H1 (cell line): ENCODE results near the gene PEX5L. TPM values are rescaled to one million over a fixed set of nuclear protein-coding genes. Genes with fewer than 3 reads are reported as not detected.

ENCODE experiments used
- CTBP2 ChIP-seq: IDR thresholded peaks from 2 replicates; pipeline ENCODE4 v1.7.0; 2011; ENCODE audit warnings: borderline replicate concordance, mild to moderate bottlenecking, moderate library complexity, mixed read lengths, low read length; ENCODE audit not compliant: insufficient read depth, insufficient read length
- EZH2 ChIP-seq: fragments of 200-600 bp; sonication (generic); IDR thresholded peaks from 2 replicates; pipeline ENCODE4 v1.7.1; 2012; ENCODE audit warnings: low read depth, mild to moderate bottlenecking, moderate library complexity, low read length, inconsistent platforms; ENCODE audit not compliant: severe bottlenecking
- GABPA ChIP-seq: IDR thresholded peaks from 2 replicates; pipeline ENCODE4 v1.6.1; 2011; ENCODE audit warnings: mild to moderate bottlenecking, low read length, moderate library complexity, borderline replicate concordance; ENCODE audit not compliant: insufficient read depth
- KDM5A ChIP-seq: fragments of 200-600 bp; IDR thresholded peaks from 2 replicates; pipeline ENCODE4 v1.7.1; 2012; ENCODE audit warnings: mild to moderate bottlenecking, low read length, inconsistent platforms, mixed read lengths
- polyA plus RNA-seq, 7 experiments: library from polyadenylated mRNA; depleted of rRNA in 3 of 7; stranded (reverse) in 5 of 7; unstranded in 2 of 7; fragments of >200 nt in 5 of 7; fragments of 200-250 nt in 2 of 7; gene quantifications; 1 replicate in 5 of 7; 2 replicates in 1 of 7; 4 replicates in 1 of 7; pipeline versions ENCODE4 v1.2.1 to v1.2.3, GENCODE V29; 2011 to 2013; ENCODE audit warnings: missing spikeins in 2 of 7, mixed read lengths in 2 of 7
- total RNA-seq: library from RNA; stranded (reverse); fragmentation: NEBNext Ultra II Directional; extraction: Animal tissue kit (Norgen Biotek cat#: 25700); gene quantifications from 2 replicates; pipeline ENCODE4 v1.2.1, GENCODE V29; 2021
- TF ChIP-seq, protein P1 (sequence below): IDR thresholded peaks from 2 replicates; pipeline ENCODE4 v1.6.1; 2011; ENCODE audit warnings: low read length, improper control_type of control experiment

PEX5L gene
- total and polyA plus RNA-seq, 2 of the 8 experiments (the other 6 are each of a cell fraction or from before 2014, with no cell fraction given) = 0.80 to 4.2 TPM

GRCh38 chr3:179887295-179887943 lies 149.3 kb downstream of the PEX5L start (continued):
- no peak for TF ChIP-seq CTBP2
- TF ChIP-seq, protein P1, sequence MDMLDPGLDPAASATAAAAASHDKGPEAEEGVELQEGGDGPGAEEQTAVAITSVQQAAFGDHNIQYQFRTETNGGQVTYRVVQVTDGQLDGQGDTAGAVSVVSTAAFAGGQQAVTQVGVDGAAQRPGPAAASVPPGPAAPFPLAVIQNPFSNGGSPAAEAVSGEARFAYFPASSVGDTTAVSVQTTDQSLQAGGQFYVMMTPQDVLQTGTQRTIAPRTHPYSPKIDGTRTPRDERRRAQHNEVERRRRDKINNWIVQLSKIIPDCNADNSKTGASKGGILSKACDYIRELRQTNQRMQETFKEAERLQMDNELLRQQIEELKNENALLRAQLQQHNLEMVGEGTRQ = no peak
- TF ChIP-seq KDM5A = no peak
- TF ChIP-seq GABPA = no peak
- no peak for TF ChIP-seq EZH2
